Measurements from ENCODE around the gene PBOV1. TPM values are rescaled to one million over a fixed set of nuclear protein-coding genes. Genes with fewer than 3 reads are reported as not detected.
"Not testable (repeated sequence)": the region's sequence is repeated elsewhere in the genome, so short reads cannot be mapped to it uniquely, and the experiment has no call there.

Gene PBOV1
- total RNA-seq, 4 donors from 2014 or later, result not detected

DNA sequence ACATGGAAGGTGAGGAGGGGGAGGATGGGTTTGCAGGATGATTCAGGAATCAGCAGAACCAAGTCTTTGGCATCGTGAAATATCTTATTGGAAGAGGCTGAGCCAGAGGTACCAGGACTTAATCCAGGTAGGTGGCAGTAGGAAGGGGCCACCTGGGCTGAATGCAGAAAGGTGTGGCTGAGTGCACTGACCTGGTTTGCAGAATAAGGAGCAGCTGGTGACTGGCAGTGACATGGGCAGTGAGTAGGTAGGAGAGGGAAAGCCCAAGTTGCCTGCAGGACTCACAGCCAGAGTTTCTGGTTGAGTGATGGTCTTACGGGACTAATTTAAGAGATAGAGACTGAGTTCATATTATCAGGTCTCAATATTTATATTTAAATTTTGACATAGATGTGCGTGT is 1.1 kb upstream of the PBOV1 start:
- TF ChIP-seq, protein P1, sequence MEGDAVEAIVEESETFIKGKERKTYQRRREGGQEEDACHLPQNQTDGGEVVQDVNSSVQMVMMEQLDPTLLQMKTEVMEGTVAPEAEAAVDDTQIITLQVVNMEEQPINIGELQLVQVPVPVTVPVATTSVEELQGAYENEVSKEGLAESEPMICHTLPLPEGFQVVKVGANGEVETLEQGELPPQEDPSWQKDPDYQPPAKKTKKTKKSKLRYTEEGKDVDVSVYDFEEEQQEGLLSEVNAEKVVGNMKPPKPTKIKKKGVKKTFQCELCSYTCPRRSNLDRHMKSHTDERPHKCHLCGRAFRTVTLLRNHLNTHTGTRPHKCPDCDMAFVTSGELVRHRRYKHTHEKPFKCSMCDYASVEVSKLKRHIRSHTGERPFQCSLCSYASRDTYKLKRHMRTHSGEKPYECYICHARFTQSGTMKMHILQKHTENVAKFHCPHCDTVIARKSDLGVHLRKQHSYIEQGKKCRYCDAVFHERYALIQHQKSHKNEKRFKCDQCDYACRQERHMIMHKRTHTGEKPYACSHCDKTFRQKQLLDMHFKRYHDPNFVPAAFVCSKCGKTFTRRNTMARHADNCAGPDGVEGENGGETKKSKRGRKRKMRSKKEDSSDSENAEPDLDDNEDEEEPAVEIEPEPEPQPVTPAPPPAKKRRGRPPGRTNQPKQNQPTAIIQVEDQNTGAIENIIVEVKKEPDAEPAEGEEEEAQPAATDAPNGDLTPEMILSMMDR (IDR thresholded peaks at IDR 0.05), result no peak
- TF ChIP-seq POLR2A (IDR thresholded peaks at IDR 0.05), result no peak
- TF ChIP-seq EP300 (IDR thresholded peaks at IDR 0.05), result no peak
- H3K27me3 ChIP-seq, result no peaks in the 10 kb centered on the region
- DNase-seq (ENCODE audit: low spot score in 2 of 2), result no peak
- WGBS, 2 donors, result 95 to 96% methylated on average over 3 of the region's 3 CpGs
- H3K4me1 ChIP-seq, result no peaks in the 10 kb centered on the region
- no peaks in the 10 kb centered on the region for H3K9me3 ChIP-seq
- H3K36me3 ChIP-seq, result no peaks in the 10 kb centered on the region
- no peak overlapping the region for H3K4me3 ChIP-seq
- H3K27ac ChIP-seq, result no peak overlapping the region

DNA sequence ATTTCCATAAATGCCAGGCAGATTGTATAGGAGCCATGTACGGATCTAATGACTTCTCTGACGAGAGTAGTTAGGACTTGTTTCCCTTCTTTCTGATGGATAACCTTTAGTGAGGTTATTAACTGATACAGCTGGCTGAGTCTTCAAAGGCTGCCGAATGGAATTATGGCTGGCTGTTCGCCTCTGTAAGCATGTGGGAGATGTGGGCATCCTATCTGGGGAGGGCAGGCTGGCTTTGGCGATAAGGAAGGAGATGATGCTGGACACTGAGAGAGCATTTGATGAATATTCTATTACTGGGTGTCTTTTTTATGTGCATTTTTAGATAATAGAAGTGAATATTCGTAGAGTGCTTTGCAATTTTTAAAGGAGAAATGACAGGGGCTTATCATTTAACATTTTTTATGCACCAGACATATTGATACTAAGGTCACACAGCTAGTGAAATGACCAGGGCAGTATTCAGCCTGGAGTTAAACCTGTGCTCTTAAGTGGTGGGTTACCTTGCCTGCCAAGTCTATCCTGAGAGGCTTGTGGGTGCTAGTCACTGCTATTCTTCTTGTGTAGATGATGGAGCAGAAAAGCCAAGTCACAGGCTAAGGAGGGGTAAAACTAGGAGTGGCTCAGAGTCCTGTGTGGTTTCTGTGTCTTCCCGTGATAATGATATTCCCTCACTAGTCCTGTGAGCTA is 3.1 kb downstream of the PBOV1 start:
- no peaks in the 10 kb centered on the region for H3K36me3 ChIP-seq
- H3K9me3 ChIP-seq, result no peaks in the 10 kb centered on the region
- no peaks in the 10 kb centered on the region for H3K27me3 ChIP-seq
- no peaks in the 10 kb centered on the region for H3K4me1 ChIP-seq
- 69 to 70% methylated on average over 7 of the region's 7 CpGs for WGBS, 2 donors
- no peak for DNase-seq (ENCODE audit: low spot score in 2 of 2)
- TF ChIP-seq, protein P1 (IDR thresholded peaks at IDR 0.05), result no peak
- no peak for TF ChIP-seq EP300 (IDR thresholded peaks at IDR 0.05)
- no peak for TF ChIP-seq POLR2A (IDR thresholded peaks at IDR 0.05)
- H3K4me3 ChIP-seq, result no peak overlapping the region
- H3K27ac ChIP-seq, result no peak overlapping the region

DNA sequence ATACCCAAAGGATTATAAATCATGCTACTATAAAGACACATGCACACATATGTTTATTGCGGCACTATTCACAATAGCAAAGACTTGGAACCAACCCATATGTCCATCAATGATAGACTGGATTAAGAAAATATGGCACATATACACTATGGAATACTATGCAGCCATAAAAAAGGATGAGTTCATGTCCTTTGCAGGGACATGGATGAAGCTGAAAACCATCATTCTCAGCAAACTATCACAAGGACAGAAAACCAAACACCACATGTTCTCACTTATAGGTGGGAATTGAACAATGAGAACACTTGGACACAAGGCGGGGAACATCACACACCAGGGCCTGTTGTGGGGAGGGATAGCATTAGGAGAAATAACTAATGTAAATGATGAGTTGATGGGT is 5.8 kb downstream of the PBOV1 start:
- H3K27ac ChIP-seq; H3K36me3 ChIP-seq; H3K4me3 ChIP-seq; DNase-seq (ENCODE audit: low spot score in 2 of 2); H3K27me3 ChIP-seq; H3K9me3 ChIP-seq; H3K4me1 ChIP-seq: not testable (repeated sequence)
- WGBS, 2 donors, result 100% methylated on average over 2 of the region's 2 CpGs

DNA sequence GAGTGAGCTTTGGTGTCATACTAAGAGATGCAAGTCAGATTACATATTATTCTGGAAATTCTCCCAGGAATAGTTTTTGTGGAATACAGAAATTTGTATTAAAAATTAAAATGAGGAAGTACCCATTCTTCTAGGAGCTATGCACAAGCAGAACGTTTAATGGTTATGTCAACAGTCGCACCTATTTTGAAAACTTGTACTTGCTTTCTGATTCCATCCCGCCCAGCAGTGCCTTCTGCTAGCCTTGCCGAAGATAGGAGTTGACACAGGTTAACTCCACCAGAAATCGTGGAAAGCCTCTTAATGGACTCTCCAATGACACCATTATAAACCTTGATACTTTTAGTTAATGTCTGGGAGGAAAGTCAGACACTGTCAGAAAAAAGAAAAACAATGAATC is 6.7 kb downstream of the PBOV1 start:
- Histone ChIP-seq H3K27me3 (no peaks in the 10 kb centered on the region), H3K27ac (no peak overlapping the region), H3K4me1 (no peaks in the 10 kb centered on the region), H3K9me3 (no peaks in the 10 kb centered on the region), H3K36me3 (no peaks in the 10 kb centered on the region), H3K4me3 (no peak overlapping the region)
- 79 to 80% methylated on average over 5 of the region's 5 CpGs for WGBS, 2 donors
- DNase-seq (ENCODE audit: low spot score in 2 of 2), result no peak
- TF ChIP-seq EP300 (IDR thresholded peaks at IDR 0.05), result no peak
- TF ChIP-seq, protein P1 (IDR thresholded peaks at IDR 0.05), result no peak

DNA sequence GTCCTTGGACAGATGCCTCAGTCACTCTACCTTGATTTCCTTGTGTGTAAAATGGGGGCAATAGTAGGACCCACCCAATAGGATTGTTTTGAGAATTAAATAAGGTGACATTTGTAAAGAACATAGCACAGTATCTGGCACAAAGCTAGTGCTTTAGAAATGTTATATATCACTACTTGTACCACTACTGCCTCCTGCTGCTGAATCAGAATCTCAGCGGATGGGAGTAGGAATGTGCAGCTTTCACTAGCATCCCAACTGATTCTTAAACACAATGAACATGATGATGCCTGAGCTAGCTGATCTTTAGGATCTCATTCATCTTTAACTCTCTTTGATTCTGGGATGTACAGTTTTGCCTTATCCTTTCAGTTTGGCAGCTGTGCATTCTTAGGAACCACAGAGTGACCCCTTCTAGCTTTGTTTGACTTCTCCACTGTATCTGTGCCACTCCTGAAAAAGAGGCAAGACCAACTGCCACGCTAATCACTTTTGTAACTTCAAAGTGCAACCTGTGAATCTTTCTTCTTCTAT is 7.2 kb downstream of the PBOV1 start:
- no peak overlapping the region for H3K27ac ChIP-seq
- 77 to 83% methylated on average over 2 of the region's 2 CpGs for WGBS, 2 donors
- H3K36me3 ChIP-seq, result no peaks in the 10 kb centered on the region
- H3K4me1 ChIP-seq, result no peaks in the 10 kb centered on the region
- DNase-seq (ENCODE audit: low spot score in 2 of 2), result no peak
- no peak for TF ChIP-seq POLR2A (IDR thresholded peaks at IDR 0.05)
- no peak for TF ChIP-seq EP300 (IDR thresholded peaks at IDR 0.05)
- TF ChIP-seq, protein P1 (IDR thresholded peaks at IDR 0.05), result no peak
- H3K4me3 ChIP-seq, result no peak overlapping the region
- H3K27me3 ChIP-seq, result no peaks in the 10 kb centered on the region
- no peaks in the 10 kb centered on the region for H3K9me3 ChIP-seq

All from tibial nerve (tissue), 4 donors.